Nephron (organoid): ENCODE results near the gene RBMS1.

ENCODE experiments used
- H3K27ac Mint-ChIP-seq, 3 experiments: 2 replicates each; pipeline ENCODE4 v1.8.0; 2020; ENCODE audit warnings: mixed read lengths in 3 of 3, mild to moderate bottlenecking in 2 of 3, moderate library complexity in 1 of 3
- H3K27me3 Mint-ChIP-seq: 2 replicates; pipeline ENCODE4 v1.8.0; 2021; ENCODE audit warnings: low read depth, mild to moderate bottlenecking, moderate library complexity, mixed read lengths
- H3K36me3 Mint-ChIP-seq: 2 replicates; pipeline ENCODE4 v1.8.0; 2020; ENCODE audit warnings: low read depth, mixed read lengths
- H3K4me1 Mint-ChIP-seq: 2 replicates; pipeline ENCODE4 v1.8.0; 2020; ENCODE audit warnings: mixed read lengths
- H3K4me3 Mint-ChIP-seq, 3 experiments: 2 replicates each; pipeline ENCODE4 v1.8.0; 2020; ENCODE audit warnings: mild to moderate bottlenecking in 3 of 3, mixed read lengths in 3 of 3, moderate library complexity in 2 of 3
- H3K9me3 Mint-ChIP-seq: 2 replicates; pipeline ENCODE4 v1.8.0; 2020; ENCODE audit warnings: mixed read lengths
- TF ChIP-seq, protein P1 (sequence below), 3 experiments: fragments of 200-600 bp; sonication (generic); IDR thresholded peaks; one replicate each; pipeline ENCODE4 v1.5.0; 2021; ENCODE audit warnings: antibody characterized with exemption in 3 of 3; ENCODE audit not compliant: unreplicated experiment in 3 of 3

RBMS1 gene

DNA sequence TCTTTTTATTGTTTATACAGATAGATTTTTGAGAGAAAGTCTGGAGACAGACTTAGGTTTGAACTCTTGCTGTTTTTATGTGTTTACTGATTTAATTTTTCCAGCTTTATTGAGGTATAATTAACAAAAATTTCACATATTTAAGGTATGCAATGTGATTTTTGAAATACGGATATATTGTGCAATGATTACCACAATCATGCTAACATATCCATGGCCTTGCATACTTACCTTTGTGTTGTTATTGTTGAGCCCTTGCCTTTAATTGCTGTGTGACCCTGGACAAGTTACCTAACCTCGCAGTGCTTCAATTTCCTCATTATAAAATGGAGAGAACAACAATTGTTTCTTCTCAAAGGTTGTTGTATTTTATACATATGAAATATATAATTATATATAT is 13.9 kb upstream of the RBMS1 start:
- H3K36me3 Mint-ChIP-seq = no peaks in the 10 kb centered on the region
- no peak overlapping the region for H3K27ac Mint-ChIP-seq
- no peaks in the 10 kb centered on the region for H3K9me3 Mint-ChIP-seq
- H3K4me3 Mint-ChIP-seq = no peak overlapping the region
- TF ChIP-seq, protein P1, sequence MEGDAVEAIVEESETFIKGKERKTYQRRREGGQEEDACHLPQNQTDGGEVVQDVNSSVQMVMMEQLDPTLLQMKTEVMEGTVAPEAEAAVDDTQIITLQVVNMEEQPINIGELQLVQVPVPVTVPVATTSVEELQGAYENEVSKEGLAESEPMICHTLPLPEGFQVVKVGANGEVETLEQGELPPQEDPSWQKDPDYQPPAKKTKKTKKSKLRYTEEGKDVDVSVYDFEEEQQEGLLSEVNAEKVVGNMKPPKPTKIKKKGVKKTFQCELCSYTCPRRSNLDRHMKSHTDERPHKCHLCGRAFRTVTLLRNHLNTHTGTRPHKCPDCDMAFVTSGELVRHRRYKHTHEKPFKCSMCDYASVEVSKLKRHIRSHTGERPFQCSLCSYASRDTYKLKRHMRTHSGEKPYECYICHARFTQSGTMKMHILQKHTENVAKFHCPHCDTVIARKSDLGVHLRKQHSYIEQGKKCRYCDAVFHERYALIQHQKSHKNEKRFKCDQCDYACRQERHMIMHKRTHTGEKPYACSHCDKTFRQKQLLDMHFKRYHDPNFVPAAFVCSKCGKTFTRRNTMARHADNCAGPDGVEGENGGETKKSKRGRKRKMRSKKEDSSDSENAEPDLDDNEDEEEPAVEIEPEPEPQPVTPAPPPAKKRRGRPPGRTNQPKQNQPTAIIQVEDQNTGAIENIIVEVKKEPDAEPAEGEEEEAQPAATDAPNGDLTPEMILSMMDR (IDR thresholded peaks at IDR 0.05; ENCODE audit: unreplicated experiment in 3 of 3) = no peak
- no peaks in the 10 kb centered on the region for H3K27me3 Mint-ChIP-seq
- peaks cover 9% of the 10 kb centered on the region for H3K4me1 Mint-ChIP-seq

DNA sequence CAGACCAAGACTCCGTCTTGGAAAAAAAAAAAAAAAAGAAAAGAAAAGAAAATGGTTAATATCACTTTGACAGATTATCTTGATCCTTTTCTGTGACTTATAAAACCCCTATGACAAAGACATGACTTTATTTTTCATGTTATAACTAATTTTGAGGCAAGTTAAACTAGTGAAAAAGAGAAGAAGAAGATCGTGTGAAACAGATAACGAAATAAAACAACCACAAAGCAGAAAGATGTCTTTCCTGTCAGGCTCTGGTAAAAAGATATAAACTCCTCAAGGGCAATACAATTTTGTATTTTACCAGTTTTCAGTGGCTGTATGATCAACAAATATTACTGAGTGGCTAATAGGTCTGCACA is 13.4 kb upstream of the RBMS1 start:
- Mint-ChIP-seq H3K27me3 (no peaks in the 10 kb centered on the region), H3K4me3 (no peak overlapping the region), H3K27ac (no peak overlapping the region), H3K36me3 (no peaks in the 10 kb centered on the region), H3K9me3 (no peaks in the 10 kb centered on the region), H3K4me1 (peaks cover 9% of the 10 kb centered on the region)
- TF ChIP-seq, protein P1 (IDR thresholded peaks at IDR 0.05; ENCODE audit: unreplicated experiment in 3 of 3) = no peak

DNA sequence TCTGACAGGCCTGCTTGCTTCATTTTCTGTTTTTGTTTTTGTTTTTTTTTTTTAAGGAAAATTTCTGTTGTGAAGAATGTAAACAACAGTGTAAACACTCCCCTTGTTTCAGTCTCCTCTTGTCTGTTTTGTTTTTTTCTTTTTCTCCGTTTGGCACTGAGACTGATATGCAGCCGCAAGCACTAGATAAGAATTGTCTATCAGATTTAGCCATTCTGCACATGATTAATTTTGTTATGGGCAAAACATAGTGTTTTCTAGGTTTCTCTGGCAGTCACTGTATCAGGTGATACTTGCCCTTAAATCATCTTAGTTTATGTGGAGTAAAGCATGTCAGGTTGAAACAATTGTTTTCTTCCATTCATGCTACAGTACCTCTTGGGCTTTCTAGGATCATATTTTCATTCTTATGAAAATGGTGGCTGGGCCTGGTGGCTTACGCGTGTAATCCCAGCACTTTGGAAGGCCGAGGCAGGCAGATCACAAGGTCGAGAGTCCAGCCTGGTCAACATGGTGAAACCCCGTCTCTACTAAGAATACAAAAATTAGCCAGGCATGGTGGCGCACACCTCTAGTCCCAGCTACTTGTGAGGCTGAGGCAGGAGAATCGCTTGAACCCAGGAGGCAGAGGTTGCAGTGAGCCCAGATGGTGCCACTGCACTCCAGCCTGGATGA is 12.9 kb upstream of the RBMS1 start:
- H3K9me3 Mint-ChIP-seq = no peaks in the 10 kb centered on the region
- peaks cover 9% of the 10 kb centered on the region for H3K4me1 Mint-ChIP-seq
- TF ChIP-seq, protein P1 (IDR thresholded peaks at IDR 0.05; ENCODE audit: unreplicated experiment in 3 of 3) = no peak
- H3K4me3 Mint-ChIP-seq = no peak overlapping the region
- no peaks in the 10 kb centered on the region for H3K27me3 Mint-ChIP-seq
- no peaks in the 10 kb centered on the region for H3K36me3 Mint-ChIP-seq
- no peak overlapping the region for H3K27ac Mint-ChIP-seq

DNA sequence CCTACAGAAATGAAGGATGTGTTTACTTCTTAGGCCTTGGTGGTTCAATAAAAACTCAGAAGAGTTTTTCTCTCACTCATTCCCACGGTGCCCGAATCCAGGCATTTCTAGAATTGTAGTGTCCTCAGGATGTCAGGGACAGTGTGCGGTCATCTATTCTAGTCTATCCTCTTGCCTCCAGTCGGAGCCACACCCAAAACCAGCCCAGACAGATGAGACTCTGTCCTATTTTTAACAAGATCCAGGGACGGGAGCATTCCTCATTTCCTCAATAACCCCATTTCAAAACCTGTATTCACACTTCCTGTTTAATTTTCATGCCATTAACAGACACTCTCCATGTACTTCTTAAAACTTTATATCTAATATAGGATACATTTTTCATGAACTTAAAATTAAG is 11.6 kb upstream of the RBMS1 start:
- peaks cover 9% of the 10 kb centered on the region for H3K4me1 Mint-ChIP-seq
- TF ChIP-seq, protein P1 (IDR thresholded peaks at IDR 0.05; ENCODE audit: unreplicated experiment in 3 of 3) = no peak
- H3K36me3 Mint-ChIP-seq = no peaks in the 10 kb centered on the region
- no peak overlapping the region for H3K4me3 Mint-ChIP-seq
- no peak overlapping the region for H3K27ac Mint-ChIP-seq
- no peaks in the 10 kb centered on the region for H3K27me3 Mint-ChIP-seq
- no peaks in the 10 kb centered on the region for H3K9me3 Mint-ChIP-seq

DNA sequence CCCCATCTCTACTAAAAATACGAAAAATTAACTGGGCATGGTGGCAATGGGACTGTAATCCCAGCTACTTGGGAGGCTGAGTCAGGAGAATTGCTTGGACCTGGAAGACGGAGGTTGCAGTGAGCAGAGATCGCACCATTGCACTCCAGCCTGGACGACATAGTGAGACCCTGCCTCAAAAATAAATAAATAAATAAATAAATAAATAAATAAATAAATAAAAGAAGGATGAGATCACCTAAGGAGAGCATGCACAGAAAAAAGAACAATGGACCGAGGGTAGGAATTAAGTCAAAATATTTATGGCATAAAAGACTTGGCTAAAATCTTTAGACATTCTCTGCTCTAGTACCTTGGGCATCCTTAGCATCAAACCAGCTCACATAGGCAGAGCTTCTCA is 8.9 kb upstream of the RBMS1 start:
- Mint-ChIP-seq H3K4me1 (peaks cover 9% of the 10 kb centered on the region), H3K27ac (no peak overlapping the region), H3K4me3 (no peak overlapping the region), H3K36me3 (no peaks in the 10 kb centered on the region), H3K9me3 (no peaks in the 10 kb centered on the region), H3K27me3 (no peaks in the 10 kb centered on the region)
- TF ChIP-seq, protein P1 (IDR thresholded peaks at IDR 0.05; ENCODE audit: unreplicated experiment in 3 of 3) = no peak

DNA sequence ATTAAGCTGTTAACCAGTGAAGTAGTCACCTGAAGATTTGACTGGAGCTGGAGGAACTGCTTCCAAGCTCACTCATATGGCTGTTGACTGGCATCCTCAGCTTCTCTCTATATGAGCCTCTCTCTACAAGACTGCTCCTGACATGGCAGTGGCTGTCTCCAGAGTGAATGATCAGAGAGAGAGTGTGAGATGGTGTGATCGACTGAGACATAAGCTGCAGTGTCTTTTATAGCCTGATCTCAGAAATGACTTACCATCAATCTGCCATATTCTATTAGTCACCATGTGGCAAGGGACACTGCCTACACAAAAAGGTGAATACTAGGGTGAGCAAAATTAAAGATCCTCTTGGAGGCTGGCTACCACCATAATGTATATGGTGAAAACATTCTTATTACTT is 7.8 kb upstream of the RBMS1 start:
- Mint-ChIP-seq H3K9me3 (no peaks in the 10 kb centered on the region), H3K4me1 (peaks cover 9% of the 10 kb centered on the region), H3K27ac (no peak overlapping the region), H3K4me3 (no peak overlapping the region), H3K36me3 (no peaks in the 10 kb centered on the region), H3K27me3 (no peaks in the 10 kb centered on the region)
- TF ChIP-seq, protein P1 (IDR thresholded peaks at IDR 0.05; ENCODE audit: unreplicated experiment in 3 of 3) = no peak
